Gastroesophageal sphincter (tissue), 4 donors: ENCODE measurements around the gene MSANTD7. TPM values are rescaled to one million over a fixed set of nuclear protein-coding genes. Genes with fewer than 3 reads are reported as not detected.

Experiments used
- ATAC-seq: fragments of 150-250 bp; one replicate; pipeline ENCODE4 v1.9.1; 2016; ENCODE audit warnings: mild to moderate bottlenecking, moderate library complexity
- H3K27ac ChIP-seq, 4 donors: fragments of 200-600 bp; sonication (generic) in 3 of 4; 1 replicate in 3 of 4; 2 replicates in 1 of 4; pipeline ENCODE4 v1.5.1; 2016 to 2019
- H3K27me3 ChIP-seq: fragments of 200-600 bp; sonication (generic); one replicate; pipeline ENCODE4 v1.5.1; 2019
- H3K36me3 ChIP-seq, 2 donors: fragments of 200-600 bp; sonication (generic); one replicate each; pipeline ENCODE4 v1.5.1; 2019; ENCODE audit warnings: control low read depth in 1 of 2
- H3K4me1 ChIP-seq, 3 donors: fragments of 200-600 bp; sonication (generic); 1 replicate in 2 of 3; 2 replicates in 1 of 3; pipeline ENCODE4 v1.5.1; 2016 to 2019; ENCODE audit warnings: control low read depth in 2 of 3
- H3K4me3 ChIP-seq, 2 donors: fragments of 200-600 bp; sonication (generic); one replicate each; pipeline ENCODE4 v1.5.1; 2019; ENCODE audit warnings: mild to moderate bottlenecking in 1 of 2, moderate library complexity in 1 of 2
- H3K9me3 ChIP-seq, 3 donors: fragments of 200-600 bp; sonication (generic); one replicate each; pipeline ENCODE4 v1.5.1; 2017 to 2019; ENCODE audit warnings: control low read depth in 2 of 3
- CTCF ChIP-seq, 4 experiments: fragments of 200-600 bp in 2 of 4; fragments of 450-650 bp in 2 of 4; sonication (generic) in 1 of 4; IDR thresholded peaks; one replicate each; pipeline ENCODE4 v1.5.1; 2017 to 2019; ENCODE audit warnings: antibody characterized with exemption in 4 of 4, mild to moderate bottlenecking in 2 of 4, moderate library complexity in 2 of 4
- EP300 ChIP-seq: sonication (generic); formaldehyde crosslinking; IDR thresholded peaks from one replicate; pipeline ENCODE4 v1.6.1; 2017; ENCODE audit warnings: antibody characterized with exemption, mild to moderate bottlenecking
- POLR2A ChIP-seq, 2 donors: fragments of 450-650 bp; IDR thresholded peaks; one replicate each; pipeline ENCODE4 v1.6.1; 2017; ENCODE audit warnings: antibody characterized with exemption in 2 of 2, mild to moderate bottlenecking in 2 of 2, moderate library complexity in 1 of 2
- POLR2AphosphoS5 ChIP-seq: sonication (generic); formaldehyde crosslinking; IDR thresholded peaks from one replicate; pipeline ENCODE4 v1.6.1; 2017; ENCODE audit warnings: antibody characterized with exemption
- WGBS, 2 donors: methylation state at CpG; one replicate each; pipeline ENCODE4 v1.1.5; 2018; ENCODE audit warnings: low coverage in 1 of 2; 5-methylcytosine and 5-hydroxymethylcytosine counted together
- total RNA-seq, 4 donors: library from RNA; depleted of rRNA; stranded (reverse); fragments of >200 nt; gene quantifications; one replicate each; pipeline ENCODE4 v1.1.0, GENCODE V29; 2016

MSANTD7 gene
- total RNA-seq, 4 donors from 2014 or later: 8.2 to 15.5 (median 11.6) TPM

GRCh38 chr10:14843327-14843988 is 5.4 kb downstream of the MSANTD7 start:
- no peaks in the 10 kb centered on the region for H3K27me3 ChIP-seq
- no peaks in the 10 kb centered on the region for H3K9me3 ChIP-seq
- WGBS, 2 donors: 80% methylated on average over 4 of the region's 15 CpGs; no CpG with 5 or more reads in 1 of the 2 donors
- ATAC-seq: no peak
- TF ChIP-seq POLR2A (IDR thresholded peaks at IDR 0.05) (no peak), POLR2AphosphoS5 (no peak), EP300 (no peak), CTCF (IDR thresholded peaks at IDR 0.05) (no peak)
- H3K27ac ChIP-seq: no peak overlapping the region
- no peak overlapping the region for H3K4me3 ChIP-seq
- peaks cover 0 to 15% (median 6%) of the 10 kb centered on the region in 3 donors for H3K4me1 ChIP-seq
- H3K36me3 ChIP-seq: peaks cover 0 to 66% of the 10 kb centered on the region in 2 donors

GRCh38 chr10:14844948-14845347 is 6.8 kb downstream of the MSANTD7 start:
- no peaks in the 10 kb centered on the region for H3K9me3 ChIP-seq
- H3K4me1 ChIP-seq: peaks cover 0 to 3% (median 0%) of the 10 kb centered on the region in 3 donors
- 77% methylated on average over 2 of the region's 2 CpGs; no CpG with 5 or more reads in 1 of the 2 donors for WGBS, 2 donors
- H3K27ac ChIP-seq: no peak overlapping the region
- no peak for ATAC-seq
- TF ChIP-seq CTCF (IDR thresholded peaks at IDR 0.05) (no peak), POLR2A (IDR thresholded peaks at IDR 0.05) (no peak), POLR2AphosphoS5 (no peak), EP300 (no peak)
- H3K27me3 ChIP-seq: no peaks in the 10 kb centered on the region
- H3K36me3 ChIP-seq: peaks cover 0 to 79% of the 10 kb centered on the region in 2 donors
- H3K4me3 ChIP-seq: no peak overlapping the region

- H3K4me1 ChIP-seq: no peaks in the 10 kb centered on the region
- no peak for TF ChIP-seq POLR2A (IDR thresholded peaks at IDR 0.05)
- no peak for TF ChIP-seq EP300
- TF ChIP-seq POLR2AphosphoS5: no peak
- TF ChIP-seq CTCF (IDR thresholded peaks at IDR 0.05): no peak
- no peak for ATAC-seq
- H3K27ac ChIP-seq: no peak overlapping the region
- 68 to 94% methylated on average over 3 of the region's 3 CpGs for WGBS, 2 donors
- no peak overlapping the region for H3K4me3 ChIP-seq
- no peaks in the 10 kb centered on the region for H3K9me3 ChIP-seq
- no peaks in the 10 kb centered on the region for H3K27me3 ChIP-seq
- H3K36me3 ChIP-seq: peaks cover 0 to 72% of the 10 kb centered on the region in 2 donors
Observed at GRCh38 chr10:14852236-14852635, 14.1 kb downstream of the MSANTD7 start.

DNA sequence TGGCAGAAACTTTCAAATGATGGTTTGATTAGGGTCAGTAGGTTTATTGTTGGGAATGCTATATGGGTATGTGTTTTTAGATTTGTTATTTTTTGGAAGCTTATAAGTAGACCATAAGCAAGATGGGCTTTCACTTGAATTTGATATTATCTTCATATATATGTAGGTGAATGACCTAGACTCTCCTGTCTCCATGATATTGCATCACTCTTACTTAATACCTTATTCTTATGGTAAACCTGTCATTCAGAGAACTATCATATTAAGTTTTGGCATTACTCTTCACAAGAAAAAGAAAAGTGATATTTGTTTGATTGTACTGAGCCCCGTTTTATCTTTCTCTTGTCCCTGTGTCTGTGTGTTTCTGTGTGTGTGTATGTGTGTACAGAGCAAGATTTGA is 17.3 kb downstream of the MSANTD7 start:
- no peak overlapping the region for H3K27ac ChIP-seq
- H3K36me3 ChIP-seq: peaks cover 0 to 81% of the 10 kb centered on the region in 2 donors
- H3K4me1 ChIP-seq: no peaks in the 10 kb centered on the region
- ATAC-seq: no peak
- no peaks in the 10 kb centered on the region for H3K9me3 ChIP-seq
- TF ChIP-seq POLR2AphosphoS5: no peak
- H3K27me3 ChIP-seq: no peaks in the 10 kb centered on the region
- no peak overlapping the region for H3K4me3 ChIP-seq
- 87 to 89% methylated on average over 1 of the region's 1 CpG for WGBS, 2 donors

GRCh38 chr10:14858338-14858960 is 20.3 kb downstream of the MSANTD7 start:
- Histone ChIP-seq H3K4me3 (no peak overlapping the region), H3K4me1 (no peaks in the 10 kb centered on the region), H3K27me3 (no peaks in the 10 kb centered on the region), H3K36me3 (peaks cover 0 to 81% of the 10 kb centered on the region in 2 donors), H3K9me3 (no peaks in the 10 kb centered on the region), H3K27ac (no peak overlapping the region)
- no peak for ATAC-seq
- WGBS, 2 donors: 90 to 97% methylated on average over 6 of the region's 6 CpGs
- TF ChIP-seq EP300 (no peak), CTCF (IDR thresholded peaks at IDR 0.05) (no peak), POLR2AphosphoS5 (no peak), POLR2A (IDR thresholded peaks at IDR 0.05) (no peak)
